Measurements from ENCODE around the gene CELF5.
"Not testable (repeated sequence)": the region's sequence is repeated elsewhere in the genome, so short reads cannot be mapped to it uniquely, and the experiment has no call there.

Gene CELF5

GRCh38 chr19:3186891-3187661, 37.4 kb upstream of the CELF5 start:
- Mint-ChIP-seq H3K27me3 (no peaks in the 10 kb centered on the region), H3K9me3 (no peaks in the 10 kb centered on the region), H3K27ac (peak overlapping the region; percentile 92), H3K4me3 (peak overlapping the region; percentile 97), H3K4me1 (ENCODE audit: low read depth) (peaks cover 59% of the 10 kb centered on the region), H3K36me3 (ENCODE audit: low read depth) (peaks cover 63% of the 10 kb centered on the region)
- no peak for DNase-seq

- peak overlapping the region; percentile 55 for H3K27ac Mint-ChIP-seq
- no peak for DNase-seq
- H3K36me3 Mint-ChIP-seq (ENCODE audit: low read depth), result peaks cover 65% of the 10 kb centered on the region
- no peaks in the 10 kb centered on the region for H3K27me3 Mint-ChIP-seq
- peaks cover 56% of the 10 kb centered on the region for H3K4me1 Mint-ChIP-seq (ENCODE audit: low read depth)
- H3K9me3 Mint-ChIP-seq, result no peaks in the 10 kb centered on the region
- H3K4me3 Mint-ChIP-seq, result peak overlapping the region; percentile 97
Measured at GRCh38 chr19:3187662-3188511, 36.6 kb upstream of the CELF5 start.

- H3K4me3 Mint-ChIP-seq, result peak overlapping the region; percentile 97
- peaks cover 49% of the 10 kb centered on the region for H3K4me1 Mint-ChIP-seq (ENCODE audit: low read depth)
- H3K9me3 Mint-ChIP-seq, result no peaks in the 10 kb centered on the region
- no peaks in the 10 kb centered on the region for H3K27me3 Mint-ChIP-seq
- peaks cover 68% of the 10 kb centered on the region for H3K36me3 Mint-ChIP-seq (ENCODE audit: low read depth)
- H3K27ac Mint-ChIP-seq, result peak overlapping the region; percentile 55
- no peak for DNase-seq
Measured at GRCh38 chr19:3188627-3189596, 35.5 kb upstream of the CELF5 start.

GRCh38 chr19:3189702-3190469, 34.6 kb upstream of the CELF5 start:
- H3K27ac Mint-ChIP-seq, result no peak overlapping the region
- H3K4me1 Mint-ChIP-seq (ENCODE audit: low read depth), result peaks cover 39% of the 10 kb centered on the region
- no peaks in the 10 kb centered on the region for H3K27me3 Mint-ChIP-seq
- peaks cover 71% of the 10 kb centered on the region for H3K36me3 Mint-ChIP-seq (ENCODE audit: low read depth)
- no peak overlapping the region for H3K4me3 Mint-ChIP-seq
- DNase-seq, result no peak
- no peaks in the 10 kb centered on the region for H3K9me3 Mint-ChIP-seq

- Mint-ChIP-seq H3K4me1 (ENCODE audit: low read depth) (peaks cover 35% of the 10 kb centered on the region), H3K36me3 (ENCODE audit: low read depth) (peaks cover 75% of the 10 kb centered on the region)
Measured at GRCh38 chr19:3190470-3190770, 34.0 kb upstream of the CELF5 start.

GRCh38 chr19:3190921-3191805, 33.3 kb upstream of the CELF5 start:
- Mint-ChIP-seq H3K36me3 (ENCODE audit: low read depth) (peaks cover 80% of the 10 kb centered on the region), H3K4me3 (no peak overlapping the region), H3K27ac (no peak overlapping the region), H3K9me3 (no peaks in the 10 kb centered on the region), H3K4me1 (ENCODE audit: low read depth) (peaks cover 35% of the 10 kb centered on the region), H3K27me3 (no peaks in the 10 kb centered on the region)
- no peak for DNase-seq

More at GRCh38 chr19:3190470-3190770, 34.0 kb upstream of the CELF5 start:
- Mint-ChIP-seq H3K9me3 (no peaks in the 10 kb centered on the region), H3K4me3 (no peak overlapping the region), H3K27ac (no peak overlapping the region), H3K27me3 (no peaks in the 10 kb centered on the region)
- no peak for DNase-seq

GRCh38 chr19:3191806-3192104, 32.7 kb upstream of the CELF5 start:
- not testable (repeated sequence) for H3K27ac Mint-ChIP-seq, H3K4me3 Mint-ChIP-seq, H3K9me3 Mint-ChIP-seq, DNase-seq, H3K27me3 Mint-ChIP-seq
- H3K36me3 Mint-ChIP-seq (ENCODE audit: low read depth), result peaks cover 81% of the 10 kb centered on the region
- H3K4me1 Mint-ChIP-seq (ENCODE audit: low read depth), result peaks cover 33% of the 10 kb centered on the region

GRCh38 chr19:3192228-3192635, 32.2 kb upstream of the CELF5 start:
- DNase-seq, result no peak
- no peak overlapping the region for H3K4me3 Mint-ChIP-seq
- H3K27me3 Mint-ChIP-seq, result no peaks in the 10 kb centered on the region
- peaks cover 81% of the 10 kb centered on the region for H3K36me3 Mint-ChIP-seq (ENCODE audit: low read depth)
- no peaks in the 10 kb centered on the region for H3K9me3 Mint-ChIP-seq
- H3K4me1 Mint-ChIP-seq (ENCODE audit: low read depth), result peaks cover 28% of the 10 kb centered on the region
- no peak overlapping the region for H3K27ac Mint-ChIP-seq

GRCh38 chr19:3192684-3193083, 31.8 kb upstream of the CELF5 start:
- no peak overlapping the region for H3K27ac Mint-ChIP-seq
- H3K27me3 Mint-ChIP-seq, result no peaks in the 10 kb centered on the region
- H3K36me3 Mint-ChIP-seq (ENCODE audit: low read depth), result peaks cover 80% of the 10 kb centered on the region
- H3K4me3 Mint-ChIP-seq, result no peak overlapping the region
- H3K4me1 Mint-ChIP-seq (ENCODE audit: low read depth), result peaks cover 23% of the 10 kb centered on the region
- DNase-seq, result no peak
- no peaks in the 10 kb centered on the region for H3K9me3 Mint-ChIP-seq

GRCh38 chr19:3193256-3194105, 31.0 kb upstream of the CELF5 start:
- Mint-ChIP-seq H3K4me1 (ENCODE audit: low read depth) (peaks cover 15% of the 10 kb centered on the region), H3K9me3 (no peaks in the 10 kb centered on the region), H3K27me3 (no peaks in the 10 kb centered on the region), H3K36me3 (ENCODE audit: low read depth) (peaks cover 78% of the 10 kb centered on the region), H3K27ac (no peak overlapping the region), H3K4me3 (no peak overlapping the region)
- DNase-seq, result no peak

- no peak for DNase-seq
- H3K4me1 Mint-ChIP-seq (ENCODE audit: low read depth), result peaks cover 6% of the 10 kb centered on the region
- H3K27ac Mint-ChIP-seq, result no peak overlapping the region
- H3K27me3 Mint-ChIP-seq, result no peaks in the 10 kb centered on the region
- no peaks in the 10 kb centered on the region for H3K9me3 Mint-ChIP-seq
- no peak overlapping the region for H3K4me3 Mint-ChIP-seq
- peaks cover 68% of the 10 kb centered on the region for H3K36me3 Mint-ChIP-seq (ENCODE audit: low read depth)
Measured at GRCh38 chr19:3194106-3195087, 30.1 kb upstream of the CELF5 start.

Data from activated T-cell treated with anti-CD3 and anti-CD28 coated beads, Interleukin-2, amount 50 U/mL, for 24 hours (primary cell).